Measurements from ENCODE around the gene HOXD8. TPM values are rescaled to one million over a fixed set of nuclear protein-coding genes. Genes with fewer than 3 reads are reported as not detected.

Gene HOXD8
- total RNA-seq, 1 donor from 2014 or later: not detected

DNA sequence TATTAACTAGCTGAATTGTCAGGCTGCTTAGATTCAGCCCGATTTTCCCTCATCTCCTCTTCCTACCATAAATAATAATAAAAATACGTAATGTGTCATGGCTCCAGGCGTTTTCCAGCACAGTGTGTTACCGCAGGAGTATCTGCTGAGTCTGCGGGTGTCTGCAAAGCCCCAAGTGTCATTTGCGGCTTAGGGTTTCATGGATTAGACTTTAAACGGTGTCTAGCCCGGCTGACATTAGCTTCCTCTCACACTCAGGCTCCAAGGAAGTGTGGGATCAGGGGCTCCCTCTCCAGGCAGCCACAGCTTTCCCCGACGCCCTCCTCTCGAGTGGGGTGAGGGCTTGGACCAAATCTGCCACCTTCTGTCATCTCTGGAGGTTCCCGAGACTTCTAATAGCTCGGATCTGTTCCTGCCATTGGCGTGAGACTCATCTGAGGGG lies 44.9 kb downstream of the HOXD8 start:
- peaks cover 15% of the 10 kb centered on the region for H3F3A ChIP-seq (ENCODE audit: low read depth)
- DNase-seq (ENCODE audit: low spot score): peak; percentile 55
- no peak overlapping the region for H3K27ac ChIP-seq
- H3K4me3 ChIP-seq: peak overlapping the region; percentile 34
- H3K79me2 ChIP-seq (ENCODE audit: low read depth): no peaks in the 10 kb centered on the region
- TF ChIP-seq EZH2 (IDR thresholded peaks at IDR 0.05) (no peak), EZH2phosphoT487 (IDR thresholded peaks at IDR 0.05) (no peak), CTCF (IDR thresholded peaks at IDR 0.05) (no peak)
- Mint-ChIP-seq H3K4me1 (peaks cover 25% of the 10 kb centered on the region), H3K27ac (no peak overlapping the region), H3K4me3 (peak overlapping the region; percentile 64), H3K9me3 (peaks cover 12% of the 10 kb centered on the region), H3K27me3 (ENCODE audit: insufficient read depth, low read depth) (peaks cover 90% of the 10 kb centered on the region), H3K36me3 (peaks cover 2% of the 10 kb centered on the region)
- no peak overlapping the region for H2AFZ ChIP-seq (replicated peaks)
- H3K4me2 ChIP-seq: peak overlapping the region; percentile 76
- H3K9me3 ChIP-seq (ENCODE audit: low read depth): no peaks in the 10 kb centered on the region
- no peaks in the 10 kb centered on the region for H3K36me3 ChIP-seq
- no peak overlapping the region for H3K9ac ChIP-seq
- peaks cover 93% of the 10 kb centered on the region for H4K20me1 ChIP-seq (ENCODE audit: low read depth)
- peaks cover 12% of the 10 kb centered on the region for H3K4me1 ChIP-seq
- peaks cover 100% of the 10 kb centered on the region for H3K27me3 ChIP-seq

GRCh38 chr2:176174824-176175708 lies 45.6 kb downstream of the HOXD8 start:
- H3K9me3 ChIP-seq (ENCODE audit: low read depth): no peaks in the 10 kb centered on the region
- peaks cover 2% of the 10 kb centered on the region for H3K36me3 Mint-ChIP-seq
- H3K27me3 Mint-ChIP-seq (ENCODE audit: insufficient read depth, low read depth): peaks cover 90% of the 10 kb centered on the region
- peaks cover 15% of the 10 kb centered on the region for H3F3A ChIP-seq (ENCODE audit: low read depth)
- H3K4me1 ChIP-seq: peaks cover 12% of the 10 kb centered on the region
- peaks cover 12% of the 10 kb centered on the region for H3K9me3 Mint-ChIP-seq
- TF ChIP-seq EZH2phosphoT487 (IDR thresholded peaks at IDR 0.05) (peak; percentile 94), CTCF (IDR thresholded peaks at IDR 0.05) (no peak), EZH2 (IDR thresholded peaks at IDR 0.05) (peak; percentile 93)
- no peak overlapping the region for H3K27ac ChIP-seq
- no peaks in the 10 kb centered on the region for H3K36me3 ChIP-seq
- peaks cover 100% of the 10 kb centered on the region for H3K27me3 ChIP-seq
- peak overlapping the region; percentile 82 for H3K4me3 Mint-ChIP-seq
- H3K4me1 Mint-ChIP-seq: peaks cover 25% of the 10 kb centered on the region
- H2AFZ ChIP-seq (replicated peaks): peak overlapping the region; percentile 9
- peak overlapping the region; percentile 76 for H3K4me2 ChIP-seq
- peak overlapping the region; percentile 34 for H3K4me3 ChIP-seq
- no peak overlapping the region for H3K27ac Mint-ChIP-seq
- no peaks in the 10 kb centered on the region for H3K79me2 ChIP-seq (ENCODE audit: low read depth)
- H4K20me1 ChIP-seq (ENCODE audit: low read depth): peaks cover 93% of the 10 kb centered on the region
- peak; percentile 85 for DNase-seq (ENCODE audit: low spot score)
- no peak overlapping the region for H3K9ac ChIP-seq

DNA sequence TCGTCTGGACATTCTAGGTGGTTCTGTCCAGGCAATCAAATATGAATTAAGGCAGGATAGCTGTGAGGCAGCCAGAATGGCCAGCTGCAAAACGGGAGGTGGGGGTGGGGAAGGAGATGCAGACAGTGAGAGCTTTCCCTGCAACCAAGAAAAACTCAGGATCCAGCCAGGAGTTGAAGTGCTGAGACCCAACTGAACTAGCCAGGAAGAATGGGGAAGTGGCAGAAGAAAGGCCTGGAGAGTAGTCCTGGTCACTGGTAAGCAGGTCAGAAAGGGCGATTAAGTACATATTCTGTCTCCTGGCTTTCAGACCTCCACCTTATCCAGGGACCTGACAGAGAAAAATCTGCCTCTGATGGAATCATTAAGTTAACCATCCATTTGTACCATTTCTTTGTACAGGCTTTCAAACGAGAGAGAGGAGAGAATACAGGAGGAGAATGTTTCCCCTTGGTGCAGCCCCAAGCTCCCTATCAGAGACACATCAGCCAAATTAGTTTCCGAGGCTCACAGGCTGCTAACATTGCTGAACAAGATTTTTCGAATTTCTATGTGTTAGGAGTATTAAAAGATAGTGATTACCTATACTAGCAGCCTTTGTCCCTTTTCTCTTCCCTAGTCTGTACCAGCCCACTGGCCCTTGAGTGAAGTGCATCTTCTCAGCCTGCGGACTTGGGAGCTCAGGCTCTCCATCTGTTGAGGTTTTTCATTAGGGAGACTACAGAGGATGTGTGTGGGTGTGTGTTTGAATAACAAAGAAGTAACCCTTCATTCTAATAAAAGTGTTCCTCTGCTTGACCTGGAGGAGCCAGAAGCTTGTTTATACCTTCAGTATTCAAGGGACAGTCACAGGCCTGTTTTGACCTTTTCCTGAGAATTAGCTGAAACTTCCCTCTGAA lies 46.5 kb downstream of the HOXD8 start:
- Mint-ChIP-seq H3K27me3 (ENCODE audit: insufficient read depth, low read depth) (peaks cover 88% of the 10 kb centered on the region), H3K4me3 (peak overlapping the region; percentile 64)

More for the DNA sequence above, 46.5 kb downstream of the HOXD8 start:
- no peak overlapping the region for H3K4me3 ChIP-seq
- no peak overlapping the region for H2AFZ ChIP-seq (replicated peaks)
- DNase-seq (ENCODE audit: low spot score): no peak
- no peaks in the 10 kb centered on the region for H3K36me3 ChIP-seq
- peaks cover 2% of the 10 kb centered on the region for H3K36me3 Mint-ChIP-seq
- no peak overlapping the region for H3K4me2 ChIP-seq
- no peak overlapping the region for H3K27ac Mint-ChIP-seq
- H3K9me3 ChIP-seq (ENCODE audit: low read depth): no peaks in the 10 kb centered on the region
- no peak overlapping the region for H3K9ac ChIP-seq
- H3K9me3 Mint-ChIP-seq: peaks cover 12% of the 10 kb centered on the region
- peaks cover 93% of the 10 kb centered on the region for H4K20me1 ChIP-seq (ENCODE audit: low read depth)
- peaks cover 25% of the 10 kb centered on the region for H3K4me1 Mint-ChIP-seq
- peaks cover 15% of the 10 kb centered on the region for H3F3A ChIP-seq (ENCODE audit: low read depth)
- TF ChIP-seq CTCF (IDR thresholded peaks at IDR 0.05): no peak
- no peak for TF ChIP-seq EZH2 (IDR thresholded peaks at IDR 0.05)
- no peak for TF ChIP-seq EZH2phosphoT487 (IDR thresholded peaks at IDR 0.05)
- H3K4me1 ChIP-seq: peaks cover 12% of the 10 kb centered on the region
- H3K79me2 ChIP-seq (ENCODE audit: low read depth): no peaks in the 10 kb centered on the region
- peaks cover 100% of the 10 kb centered on the region for H3K27me3 ChIP-seq
- H3K27ac ChIP-seq: no peak overlapping the region

All from neural progenitor cell (in vitro differentiated cells).